HG03457 (cell line): ENCODE measurements around the gene GRK1.
"Not testable (repeated sequence)": the region's sequence is repeated elsewhere in the genome, so short reads cannot be mapped to it uniquely, and the experiment has no call there.

Source experiments
- ATAC-seq: cut with Tn5 transposase; IDR thresholded peaks from one replicate; pipeline ENCODE4 v1.9.1; 2021; ENCODE audit warnings: moderate number of reproducible peaks; ENCODE audit not compliant: unreplicated experiment

Gene GRK1

DNA sequence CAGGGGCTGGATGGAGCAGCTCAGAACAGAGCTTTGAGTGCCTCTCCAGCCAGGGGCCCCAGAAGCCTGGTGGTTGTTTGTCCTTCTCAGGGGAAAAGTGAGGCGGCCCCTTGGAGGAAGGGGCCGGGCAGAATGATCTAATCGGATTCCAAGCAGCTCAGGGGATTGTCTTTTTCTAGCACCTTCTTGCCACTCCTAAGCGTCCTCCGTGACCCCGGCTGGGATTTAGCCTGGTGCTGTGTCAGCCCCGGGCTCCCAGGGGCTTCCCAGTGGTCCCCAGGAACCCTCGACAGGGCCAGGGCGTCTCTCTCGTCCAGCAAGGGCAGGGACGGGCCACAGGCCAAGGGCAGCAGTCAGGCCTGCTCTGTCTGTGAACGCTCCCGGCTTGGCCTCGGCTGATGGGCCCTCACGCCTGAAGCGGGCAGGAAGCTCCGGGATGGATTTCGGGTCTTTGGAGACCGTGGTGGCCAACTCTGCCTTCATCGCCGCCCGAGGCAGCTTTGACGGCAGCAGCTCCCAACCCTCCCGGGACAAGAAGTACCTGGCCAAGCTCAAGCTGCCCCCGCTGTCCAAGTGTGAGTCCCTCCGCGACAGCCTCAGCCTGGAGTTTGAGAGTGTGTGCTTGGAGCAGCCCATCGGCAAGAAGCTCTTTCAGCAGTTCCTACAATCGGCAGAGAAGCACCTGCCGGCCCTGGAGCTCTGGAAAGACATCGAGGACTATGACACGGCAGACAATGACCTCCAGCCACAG lies at the start of gene GRK1:
Gene GRK1 (plus strand): TSS at position 269 of the 751 bp plus-strand sequence. CDS start 168 bp downstream, at position 437.
- ATAC-seq: no peak

DNA sequence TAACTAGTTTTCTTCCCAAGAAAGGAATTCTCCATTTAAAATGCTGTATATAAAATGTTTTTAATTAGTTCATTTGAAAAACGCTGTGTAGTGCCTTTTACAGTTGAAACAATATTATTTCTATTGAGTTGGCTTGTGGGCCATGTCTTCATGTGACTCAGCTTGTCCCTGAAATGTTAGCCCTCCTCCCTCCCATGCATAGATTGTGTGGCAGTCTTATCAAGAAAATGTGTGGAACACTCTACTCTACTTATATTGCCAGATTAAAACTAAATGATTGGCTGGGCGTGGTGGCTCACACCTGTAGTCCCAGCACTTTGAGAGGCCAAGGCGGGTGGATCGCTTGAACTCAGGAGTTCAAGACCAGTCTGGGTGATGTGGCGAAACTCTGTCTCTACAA lies 49.1 kb upstream of the GRK1 start:
- ATAC-seq: no peak

DNA sequence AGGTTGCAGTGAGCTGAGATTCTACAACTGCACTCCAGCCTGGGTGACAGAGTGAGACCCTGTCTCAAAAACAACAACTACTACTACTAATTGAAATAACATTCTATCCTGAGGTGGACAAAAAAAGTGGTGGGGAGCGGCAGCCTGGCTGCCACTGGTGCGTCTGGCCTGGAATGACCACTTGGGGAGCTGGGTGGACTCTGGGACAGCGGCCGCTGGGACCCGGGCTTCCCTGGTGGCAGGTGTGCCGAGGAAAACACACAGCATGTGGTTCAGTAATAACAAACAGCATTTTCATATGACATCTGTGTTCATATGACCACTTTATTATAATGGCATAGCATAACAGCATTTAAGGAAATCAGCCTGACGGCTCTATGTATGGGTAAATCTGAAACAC lies 48.6 kb upstream of the GRK1 start:
- ATAC-seq: no peak

DNA sequence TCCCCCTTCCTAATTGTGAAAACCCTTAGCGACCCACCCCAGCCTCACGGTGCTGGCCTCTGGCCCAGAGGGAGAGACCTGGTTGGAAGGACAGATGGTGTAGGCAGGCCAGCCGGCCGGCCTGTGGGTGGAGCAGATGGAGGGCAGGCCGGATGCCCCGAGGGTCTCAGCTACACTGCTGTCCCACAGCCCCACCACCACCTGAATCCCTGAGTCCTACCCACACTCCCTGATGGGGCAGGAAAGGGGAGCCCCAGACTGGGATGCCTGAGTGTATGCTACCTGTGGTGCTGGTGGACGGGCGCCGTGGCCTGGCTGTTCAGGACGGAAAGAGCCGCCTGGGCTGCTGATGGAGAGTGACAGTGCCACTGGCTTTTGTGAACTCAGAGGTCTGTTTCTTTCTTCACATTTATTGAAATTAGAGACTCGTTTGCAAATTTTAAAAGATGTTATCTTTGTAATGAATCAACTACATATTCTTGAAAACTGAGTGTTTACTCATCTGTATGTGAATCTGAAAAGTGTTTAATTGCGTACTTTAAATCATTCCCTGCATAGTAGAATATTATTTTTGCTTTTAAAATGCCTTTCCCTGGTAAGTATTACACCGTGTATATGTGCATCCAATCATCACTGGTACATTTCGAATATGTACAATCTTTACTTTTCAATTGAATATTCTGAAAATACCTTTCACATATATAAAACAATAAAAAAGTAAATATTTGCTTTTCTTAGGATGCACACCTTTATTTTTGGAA lies 46.8 kb upstream of the GRK1 start:
- ATAC-seq: no peak

DNA sequence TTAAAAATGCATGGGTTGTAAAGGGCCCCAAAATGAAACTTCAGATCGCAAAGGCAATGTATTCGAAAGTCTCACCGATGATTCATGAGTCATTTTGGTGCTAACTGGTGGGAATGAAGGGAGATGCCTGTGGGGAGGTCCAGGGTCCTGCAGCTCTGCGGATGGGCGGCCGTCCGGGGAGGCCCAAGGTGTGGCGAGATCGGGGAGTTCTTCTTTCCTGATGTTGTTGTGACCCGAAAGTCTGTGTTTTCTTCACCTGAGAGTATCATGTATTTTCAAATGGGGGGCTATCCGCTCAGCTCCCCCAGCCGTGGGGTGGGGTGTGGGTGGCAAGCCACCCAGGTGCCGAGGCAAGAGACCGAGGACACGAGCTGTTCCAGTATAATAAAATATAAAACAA lies 46.0 kb upstream of the GRK1 start:
- ATAC-seq: no peak

DNA sequence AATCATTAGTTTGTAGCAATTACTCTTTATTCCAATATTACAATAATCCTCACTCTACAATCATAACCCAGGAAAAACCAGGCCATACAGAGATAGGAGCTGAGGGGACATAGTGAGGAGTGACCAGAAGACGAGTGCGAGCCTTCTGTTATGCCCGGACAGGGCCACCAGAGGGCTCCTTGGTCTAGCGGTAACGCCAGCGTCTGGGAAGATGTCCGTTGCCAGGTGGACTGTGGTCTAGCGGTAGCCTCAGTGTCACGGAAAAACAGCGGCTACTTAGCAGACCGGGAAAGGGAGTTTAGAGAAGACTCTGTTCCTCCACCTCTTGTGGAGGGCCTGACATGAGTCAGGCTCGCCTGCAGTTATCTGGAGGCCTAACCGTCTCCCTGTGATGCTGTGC lies 45.5 kb upstream of the GRK1 start:
- ATAC-seq: not testable (repeated sequence)

DNA sequence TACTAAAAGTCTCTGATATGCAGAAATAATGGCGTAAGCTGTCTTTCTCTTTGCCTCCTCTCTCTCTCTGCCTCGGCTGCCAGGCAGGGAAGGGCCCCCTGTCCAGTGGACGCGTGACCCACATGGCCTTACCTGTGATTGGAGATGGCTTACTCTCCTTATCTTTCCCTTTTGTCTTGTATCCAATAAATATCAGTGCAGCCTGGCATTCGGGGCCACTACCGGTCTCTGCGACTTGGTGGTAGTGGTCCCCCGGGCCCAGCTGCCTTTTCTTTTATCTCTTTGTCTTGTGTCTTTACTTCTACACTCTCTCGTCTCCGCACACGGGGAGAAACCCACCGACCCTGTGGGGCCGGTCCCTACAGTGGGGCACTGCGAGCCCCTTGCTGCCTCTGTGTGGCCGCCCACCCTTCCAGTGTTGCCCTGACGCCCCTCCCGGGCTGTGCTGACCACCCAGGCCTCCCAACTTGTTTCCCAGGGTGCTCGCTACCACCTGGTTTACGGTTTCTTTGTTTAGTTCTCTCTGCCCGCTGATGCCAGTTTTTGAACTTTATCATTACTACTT lies 45.0 kb upstream of the GRK1 start:
- not testable (repeated sequence) for ATAC-seq

DNA sequence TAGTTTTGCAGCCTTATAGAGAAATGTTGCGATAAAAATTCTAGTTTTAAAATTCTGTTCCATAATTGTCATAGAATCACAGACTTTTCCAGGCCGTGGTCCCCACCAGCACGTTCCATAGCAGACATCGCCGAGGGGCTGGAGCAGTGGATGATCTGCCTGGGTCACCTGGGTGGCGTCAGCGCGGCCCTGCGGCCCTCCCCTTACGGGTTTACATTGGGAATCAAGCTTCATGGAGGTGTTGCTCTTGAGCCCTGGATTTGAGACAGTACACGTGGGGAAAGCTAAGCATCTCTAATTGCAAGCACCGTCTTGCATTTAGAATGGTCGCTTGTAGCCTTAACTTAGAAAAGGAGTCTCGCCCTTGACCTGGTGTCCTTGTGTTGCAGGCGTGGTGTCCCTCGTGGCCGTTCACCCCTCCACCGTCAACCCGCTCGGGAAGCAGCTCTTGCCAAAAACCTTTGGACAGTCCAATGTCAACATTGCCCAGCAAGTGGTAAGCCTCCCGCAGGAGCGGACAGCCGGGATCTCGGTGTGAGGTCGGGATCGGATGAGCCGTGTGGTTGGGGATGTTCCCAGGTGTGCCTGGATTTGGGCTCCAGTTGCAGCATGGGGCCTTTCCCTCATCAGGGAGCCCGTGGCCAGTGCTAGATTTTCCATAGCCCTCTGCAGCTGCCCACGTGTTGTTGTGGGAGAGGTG lies 44.1 kb upstream of the GRK1 start:
- ATAC-seq: no peak

DNA sequence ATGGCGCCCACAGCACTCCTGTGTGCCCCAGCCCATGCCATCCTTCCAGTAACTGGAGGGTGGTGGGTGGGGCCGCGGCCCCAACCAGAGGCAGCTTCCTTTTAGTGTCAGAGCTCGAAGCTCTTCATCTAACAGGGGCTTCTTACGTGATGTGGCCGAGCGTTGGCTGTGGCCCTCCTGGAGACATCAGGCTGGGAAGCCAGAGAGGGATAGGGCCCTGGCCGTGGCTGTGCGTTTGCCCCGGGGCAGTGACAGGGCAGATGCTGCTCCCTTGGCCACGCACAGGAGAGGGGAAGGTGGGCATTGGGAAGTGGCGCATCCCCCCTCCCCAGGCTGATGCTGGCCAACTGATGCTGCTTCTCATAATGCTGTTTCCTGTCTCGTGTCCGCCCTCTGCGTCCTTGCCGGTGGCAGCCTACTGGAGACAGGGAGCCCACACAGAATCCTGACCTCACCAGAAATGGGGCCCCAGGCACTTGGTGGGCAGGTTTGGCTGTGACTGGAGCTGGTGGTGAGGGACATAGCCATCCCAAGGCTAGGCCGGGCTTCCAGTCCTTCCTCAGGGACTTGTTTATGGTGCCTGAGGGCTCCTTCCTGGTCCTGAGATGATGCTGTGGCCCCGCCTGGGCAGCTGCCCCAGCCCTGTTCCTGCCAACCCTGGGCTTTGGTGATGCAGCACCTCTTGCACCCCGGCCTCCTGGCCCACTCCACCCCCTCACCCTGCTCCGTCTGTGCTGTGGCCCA lies 43.4 kb upstream of the GRK1 start:
- no peak for ATAC-seq

DNA sequence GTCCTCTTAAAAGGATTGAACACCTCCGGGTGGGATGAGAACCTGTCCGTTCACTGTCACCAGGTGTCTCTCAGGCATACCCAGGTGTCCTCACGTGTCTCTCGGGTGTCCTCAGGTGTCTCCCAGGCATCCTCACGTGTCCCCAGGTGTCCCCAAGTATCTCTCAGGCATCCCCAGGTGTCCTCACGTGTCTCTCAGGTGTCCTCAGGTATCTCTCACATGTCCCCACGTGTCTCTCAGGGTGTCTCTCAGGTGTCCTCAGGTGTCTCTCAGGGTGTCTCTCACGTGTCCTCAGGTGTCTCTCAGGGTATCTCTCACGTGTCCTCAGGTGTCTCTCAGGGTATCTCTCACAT lies 42.8 kb upstream of the GRK1 start:
- ATAC-seq: no peak

DNA sequence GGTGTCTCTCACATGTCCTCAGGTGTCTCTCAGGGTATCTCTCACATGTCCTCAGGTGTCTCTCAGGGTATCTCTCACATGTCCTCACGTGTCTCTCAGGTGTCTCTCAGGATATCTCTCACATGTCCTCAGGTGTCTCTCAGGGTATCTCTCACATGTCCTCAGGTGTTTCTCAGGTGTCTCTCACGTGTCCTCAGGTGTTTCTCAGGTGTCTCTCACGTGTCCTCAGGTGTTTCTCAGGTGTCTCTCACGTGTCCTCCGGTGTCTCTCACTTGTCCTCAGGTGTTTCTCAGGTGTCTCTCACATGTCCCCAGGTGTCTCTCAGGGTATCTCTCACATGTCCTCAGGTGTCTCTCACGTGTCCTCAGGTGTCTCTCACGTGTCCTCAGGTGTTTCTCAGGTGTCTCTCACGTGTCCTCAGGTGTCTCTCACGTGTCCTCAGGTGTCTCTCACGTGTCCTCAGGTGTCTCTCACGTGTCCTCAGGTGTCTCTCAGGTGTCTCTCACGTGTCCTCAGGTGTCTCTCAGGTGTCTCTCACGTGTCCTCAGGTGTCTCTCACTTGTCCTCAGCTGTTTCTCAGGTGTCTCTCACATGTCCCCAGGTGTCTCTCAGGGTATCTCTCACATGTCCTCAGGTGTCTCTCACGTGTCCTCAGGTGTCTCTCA lies 42.2 kb upstream of the GRK1 start:
- ATAC-seq: not testable (repeated sequence)

DNA sequence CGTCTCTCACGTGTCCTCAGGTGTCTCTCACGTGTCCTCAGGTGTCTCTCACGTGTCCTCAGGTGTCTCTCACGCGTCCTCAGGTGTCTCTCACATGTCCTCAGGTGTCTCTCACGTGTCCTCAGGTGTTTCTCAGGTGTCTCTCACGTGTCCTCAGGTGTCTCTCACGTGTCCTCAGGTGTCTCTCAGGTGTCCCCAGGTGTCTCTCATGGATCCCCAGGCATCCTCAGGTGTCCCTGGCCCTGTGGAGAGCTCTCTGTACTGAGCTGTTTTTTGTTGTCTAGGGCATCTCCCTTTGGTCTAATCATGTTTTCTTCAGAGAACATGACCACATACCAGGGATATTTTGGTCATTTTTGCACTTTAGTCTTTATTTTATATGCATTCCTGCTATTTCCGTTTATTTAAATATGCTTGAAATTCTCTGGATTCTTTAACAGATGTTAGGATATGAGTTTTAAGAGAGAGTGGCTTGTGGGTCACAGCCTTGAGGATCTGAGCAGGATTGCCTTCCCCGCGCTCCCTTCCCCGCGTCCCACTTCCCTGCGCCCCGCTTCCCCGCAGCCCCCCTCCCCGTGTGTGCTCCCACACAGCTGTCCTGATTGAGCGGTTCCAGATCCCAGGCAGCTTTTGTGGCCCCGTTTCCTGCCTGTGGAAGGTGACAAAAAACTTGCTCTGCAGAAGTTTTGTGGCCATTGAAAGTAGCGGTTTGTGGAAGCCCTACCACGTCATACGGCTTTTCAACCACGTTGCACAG lies 40.9 kb upstream of the GRK1 start:
- ATAC-seq: no peak

DNA sequence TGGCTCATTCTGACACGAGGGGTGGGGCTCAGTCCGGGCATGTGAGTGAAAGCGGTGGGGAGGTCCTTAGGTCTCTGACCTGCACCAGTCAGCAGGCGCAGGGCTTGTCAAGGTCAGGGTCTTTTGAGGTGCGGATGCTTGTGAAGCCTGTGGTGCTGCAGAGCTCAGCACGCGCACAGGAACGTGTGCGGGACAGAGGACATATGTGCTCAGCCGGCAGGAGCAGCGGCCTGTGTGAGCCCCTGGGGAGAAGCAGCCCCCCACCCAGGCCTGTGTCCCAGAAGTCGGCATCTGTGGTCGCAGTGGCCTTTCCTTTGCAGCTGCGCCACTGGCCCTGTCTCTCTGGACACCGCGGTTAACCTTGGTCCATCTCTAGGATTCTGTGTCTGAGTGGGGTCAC lies 39.9 kb upstream of the GRK1 start:
- no peak for ATAC-seq

DNA sequence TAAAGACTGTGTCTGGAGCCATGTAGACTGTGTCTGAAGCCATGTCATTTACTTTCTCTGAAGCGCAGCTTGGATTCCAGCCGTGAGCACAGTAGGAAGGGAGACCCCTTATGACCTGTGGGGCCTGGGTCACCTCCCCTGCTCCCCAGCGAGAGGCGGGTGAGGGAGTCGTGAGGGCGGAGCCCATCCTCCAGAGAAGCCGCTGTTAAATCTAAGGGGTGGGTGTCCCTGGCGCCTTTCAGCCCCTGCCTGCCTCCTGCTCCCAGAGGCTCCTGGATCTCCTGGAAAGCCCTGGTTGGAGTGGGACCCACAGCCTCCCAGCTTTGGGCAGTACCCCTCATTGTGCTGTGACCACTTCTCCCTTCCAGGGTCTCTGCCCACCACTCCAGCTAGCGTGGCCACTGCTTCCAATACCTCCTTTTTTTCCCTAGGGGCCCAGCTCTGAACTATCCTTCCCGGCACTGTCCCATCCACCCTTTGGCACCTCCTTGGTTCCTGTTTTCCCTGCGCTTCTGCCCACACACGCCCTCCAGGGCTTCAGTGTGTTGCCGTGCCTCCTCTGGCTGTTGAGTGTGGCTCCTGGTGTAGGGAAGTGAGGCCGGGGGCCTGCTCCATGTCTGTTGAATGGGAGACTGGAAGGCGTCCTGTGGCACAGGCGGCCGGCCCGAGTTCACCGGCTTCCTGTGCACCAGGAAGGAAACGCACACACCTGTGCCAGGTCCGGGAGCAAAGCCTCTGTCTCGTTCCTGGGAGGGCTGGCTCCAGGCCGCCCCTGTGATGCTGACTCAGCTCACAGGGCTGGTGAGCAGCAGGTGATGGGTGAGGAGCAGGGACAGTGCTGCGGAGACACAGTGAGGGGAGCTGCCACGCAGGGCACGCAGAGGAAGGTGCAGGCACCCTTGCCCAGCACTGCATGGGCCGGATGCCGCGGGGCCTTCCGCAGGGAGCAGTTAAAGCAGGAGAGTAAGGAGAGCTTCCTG lies 38.4 kb upstream of the GRK1 start:
- ATAC-seq: no peak

DNA sequence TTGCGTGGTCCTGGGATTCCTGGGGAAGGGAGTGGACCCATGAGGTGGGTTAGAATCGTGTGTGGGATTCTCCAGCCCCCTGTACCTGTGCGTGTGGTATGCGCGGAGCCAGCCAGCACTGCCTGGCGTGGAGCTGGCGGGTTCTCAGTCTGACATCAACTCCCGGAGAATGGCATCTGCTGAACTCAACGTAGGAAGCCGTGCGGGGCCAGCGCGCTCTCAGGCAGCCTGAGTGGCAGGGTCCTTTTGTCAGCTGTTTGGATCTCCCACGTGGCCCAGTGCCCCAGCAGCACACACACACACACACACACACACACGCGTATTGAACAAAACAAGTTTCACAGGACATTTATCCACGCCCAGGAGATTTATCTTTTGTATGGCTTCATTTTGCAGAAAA lies 37.2 kb upstream of the GRK1 start:
- ATAC-seq: no peak

DNA sequence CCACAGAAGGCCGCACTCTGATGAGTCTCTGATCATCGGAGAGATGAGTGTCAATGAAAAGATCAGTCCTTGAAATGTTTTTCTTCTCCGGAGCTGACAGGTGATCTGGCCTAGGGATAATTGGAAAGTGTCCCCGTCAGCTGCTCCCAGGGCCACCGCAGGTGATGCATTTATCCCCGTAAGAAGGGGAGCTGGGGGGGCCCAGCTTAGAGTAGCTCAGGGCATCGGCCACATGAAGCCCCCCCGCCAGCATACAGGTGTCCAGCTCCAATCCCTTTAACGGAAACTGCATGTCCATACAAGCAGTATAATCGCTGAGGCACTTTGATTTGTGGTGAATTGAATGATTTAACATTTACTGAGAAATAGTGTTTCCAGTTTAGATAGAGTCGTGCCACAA lies 36.7 kb upstream of the GRK1 start:
- no peak for ATAC-seq

DNA sequence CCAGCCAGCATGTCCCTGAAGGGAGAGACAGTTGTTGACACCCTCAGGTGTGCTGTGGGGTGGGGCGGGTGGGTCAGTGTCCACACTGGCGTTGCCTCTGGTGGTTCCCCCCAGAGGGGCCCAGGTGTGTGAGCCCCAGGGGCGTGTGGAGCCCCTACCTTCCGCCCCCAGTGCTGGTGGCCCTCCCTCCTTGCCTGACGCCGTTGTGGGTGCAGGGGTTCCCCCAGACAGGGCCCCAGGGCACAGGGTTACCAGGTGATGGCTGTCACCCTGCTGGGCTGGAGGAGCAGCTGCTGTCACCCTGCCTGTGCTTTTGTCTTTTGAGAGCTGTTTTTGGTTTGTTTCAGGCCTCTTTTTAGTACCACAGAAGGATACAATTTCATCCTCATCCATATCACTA lies 36.2 kb upstream of the GRK1 start:
- ATAC-seq: no peak

DNA sequence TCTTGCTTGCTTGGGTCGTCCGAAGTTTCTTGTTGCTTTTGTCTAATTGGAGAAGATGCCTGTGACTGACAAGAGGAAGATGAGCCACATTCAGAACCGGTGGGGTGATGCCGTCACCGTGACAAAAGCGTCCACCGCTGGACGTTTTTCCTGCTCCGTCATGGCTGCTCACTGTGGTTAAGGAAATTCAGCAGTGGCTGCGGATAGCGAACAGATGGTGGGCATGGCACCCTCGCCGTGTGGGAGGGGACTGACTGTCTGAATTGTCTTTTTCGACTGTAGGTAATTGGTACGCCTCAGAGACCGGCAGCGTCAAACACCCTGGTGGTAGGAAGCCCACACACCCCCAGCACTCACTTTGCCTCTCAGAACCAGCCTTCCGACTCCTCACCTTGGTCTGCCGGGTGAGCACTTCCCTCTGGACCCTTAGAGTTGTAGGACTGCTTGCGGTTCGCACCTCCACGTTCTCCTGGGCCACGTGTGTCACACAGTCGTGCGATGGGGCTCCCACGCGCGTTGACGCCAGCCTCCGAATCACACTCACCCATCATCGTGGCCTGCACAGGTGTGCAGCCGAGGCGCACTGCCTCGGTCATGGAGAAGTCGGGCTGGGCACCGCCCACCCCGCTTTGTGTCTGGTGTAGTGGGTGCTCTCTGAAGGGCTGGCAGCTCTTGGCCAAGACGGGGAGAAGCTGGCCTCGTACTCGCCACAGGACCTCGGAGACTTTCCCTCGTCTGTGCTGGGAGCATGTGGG lies 35.5 kb upstream of the GRK1 start:
- ATAC-seq: no peak
